Astrocyte of the spinal cord (primary cell): Measurements from ENCODE around the gene ADAM19.
A peak's percentile ranks its signal among the peaks of the same experiment; 100 is the strongest.

Source experiments
- DNase-seq: peaks from one replicate; pipeline ENCODE4 v3.0.0; 2011; ENCODE audit warnings: low read depth, low spot score
- H3K4me3 ChIP-seq: 2 replicates; pipeline ENCODE4 v1.5.1; 2011; ENCODE audit warnings: low read depth, mild to moderate bottlenecking, low read length, moderate library complexity
- in situ Hi-C: cut with HindIII; loops from 2 replicates; pipeline ENCODE4 v1.10.0; 2017; ENCODE audit warnings: low sequenced_read_pairs
- TF ChIP-seq, protein P1 (sequence below): IDR thresholded peaks from 2 replicates; pipeline ENCODE4 v1.5.1; 2012; ENCODE audit warnings: low read depth, mild to moderate bottlenecking, low read length, inconsistent platforms

The ADAM19 gene

DNA sequence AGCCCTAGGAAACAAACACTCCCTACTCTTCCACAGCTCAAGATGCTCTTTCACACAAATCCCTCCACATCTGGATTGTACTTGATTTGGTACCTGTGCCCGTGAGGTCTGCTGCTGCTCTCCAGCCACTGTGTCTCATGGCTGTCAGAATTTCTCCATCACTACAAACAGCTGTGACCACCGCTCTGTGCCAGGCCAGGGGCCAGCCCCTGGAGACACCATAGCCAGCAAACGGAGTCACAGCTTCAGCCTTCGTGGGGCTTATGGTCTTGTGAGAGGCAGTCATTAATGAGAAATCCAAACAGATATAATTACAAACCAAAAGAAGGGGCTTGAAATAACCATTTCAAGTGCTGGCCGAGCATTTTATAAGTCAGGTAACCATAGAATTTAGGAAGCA is 43.6 kb downstream of the ADAM19 start:
- TF ChIP-seq, protein P1, sequence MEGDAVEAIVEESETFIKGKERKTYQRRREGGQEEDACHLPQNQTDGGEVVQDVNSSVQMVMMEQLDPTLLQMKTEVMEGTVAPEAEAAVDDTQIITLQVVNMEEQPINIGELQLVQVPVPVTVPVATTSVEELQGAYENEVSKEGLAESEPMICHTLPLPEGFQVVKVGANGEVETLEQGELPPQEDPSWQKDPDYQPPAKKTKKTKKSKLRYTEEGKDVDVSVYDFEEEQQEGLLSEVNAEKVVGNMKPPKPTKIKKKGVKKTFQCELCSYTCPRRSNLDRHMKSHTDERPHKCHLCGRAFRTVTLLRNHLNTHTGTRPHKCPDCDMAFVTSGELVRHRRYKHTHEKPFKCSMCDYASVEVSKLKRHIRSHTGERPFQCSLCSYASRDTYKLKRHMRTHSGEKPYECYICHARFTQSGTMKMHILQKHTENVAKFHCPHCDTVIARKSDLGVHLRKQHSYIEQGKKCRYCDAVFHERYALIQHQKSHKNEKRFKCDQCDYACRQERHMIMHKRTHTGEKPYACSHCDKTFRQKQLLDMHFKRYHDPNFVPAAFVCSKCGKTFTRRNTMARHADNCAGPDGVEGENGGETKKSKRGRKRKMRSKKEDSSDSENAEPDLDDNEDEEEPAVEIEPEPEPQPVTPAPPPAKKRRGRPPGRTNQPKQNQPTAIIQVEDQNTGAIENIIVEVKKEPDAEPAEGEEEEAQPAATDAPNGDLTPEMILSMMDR: no peak
- in situ Hi-C loops: no loop called here
- no peak overlapping the region for H3K4me3 ChIP-seq
- DNase-seq: no peak

DNA sequence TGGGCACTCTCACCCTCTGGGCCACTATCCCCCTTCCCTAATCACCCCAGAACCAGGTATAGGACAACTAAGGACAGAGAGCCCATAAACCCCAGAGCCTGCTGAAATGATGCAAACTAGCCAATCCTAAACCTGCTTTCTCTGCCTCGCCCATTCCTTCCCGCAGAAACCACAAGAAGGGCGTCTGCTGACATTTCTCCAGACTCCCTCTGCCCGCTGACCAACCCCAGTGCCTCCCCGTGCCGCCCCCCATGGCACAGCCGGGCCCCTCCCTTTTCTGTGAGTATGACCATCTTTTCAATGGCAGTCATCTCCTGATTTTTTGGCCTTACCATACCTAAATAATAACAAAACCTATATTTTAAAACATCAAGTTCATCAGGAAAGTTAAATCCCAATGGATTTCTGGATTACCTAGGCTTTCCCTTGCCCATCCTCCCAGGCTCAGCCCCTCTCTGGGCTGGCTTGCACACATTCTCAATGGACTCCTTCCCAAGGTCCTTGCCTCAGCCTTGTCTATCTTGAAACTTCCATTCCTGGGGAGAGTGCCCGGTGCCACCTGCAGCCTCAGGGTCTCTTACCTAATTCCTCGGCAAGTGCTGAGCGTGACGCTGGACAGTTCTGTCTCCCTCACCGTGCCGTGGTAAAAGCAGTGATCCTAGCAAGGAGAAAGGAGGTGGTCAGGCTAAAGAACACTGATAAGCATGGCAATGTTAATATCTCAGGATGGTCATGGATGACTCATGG is 45.2 kb downstream of the ADAM19 start:
- TF ChIP-seq, protein P1: no peak
- in situ Hi-C loops: no loop called here
- H3K4me3 ChIP-seq: no peak overlapping the region
- DNase-seq: no peak

DNA sequence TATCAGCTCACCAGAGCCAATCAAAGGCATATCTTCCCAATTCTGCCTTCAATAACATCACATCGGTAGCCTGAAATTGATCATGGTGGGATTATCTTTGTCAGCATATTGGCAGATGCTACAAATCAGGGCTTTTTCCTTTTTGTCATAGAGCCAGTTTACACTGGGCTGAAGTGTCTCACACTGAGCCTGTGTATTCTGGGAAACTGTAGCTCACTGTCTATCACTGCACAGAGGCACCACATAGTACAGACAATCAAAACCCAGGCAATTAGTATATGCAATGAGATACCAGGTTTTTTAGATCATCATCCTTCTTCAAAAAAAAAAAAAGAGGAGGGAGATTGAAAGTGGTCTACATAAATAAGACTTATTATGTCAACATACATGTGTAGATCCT is 46.6 kb downstream of the ADAM19 start:
- TF ChIP-seq, protein P1: no peak
- H3K4me3 ChIP-seq: no peak overlapping the region
- in situ Hi-C loops: no loop called here
- no peak for DNase-seq

DNA sequence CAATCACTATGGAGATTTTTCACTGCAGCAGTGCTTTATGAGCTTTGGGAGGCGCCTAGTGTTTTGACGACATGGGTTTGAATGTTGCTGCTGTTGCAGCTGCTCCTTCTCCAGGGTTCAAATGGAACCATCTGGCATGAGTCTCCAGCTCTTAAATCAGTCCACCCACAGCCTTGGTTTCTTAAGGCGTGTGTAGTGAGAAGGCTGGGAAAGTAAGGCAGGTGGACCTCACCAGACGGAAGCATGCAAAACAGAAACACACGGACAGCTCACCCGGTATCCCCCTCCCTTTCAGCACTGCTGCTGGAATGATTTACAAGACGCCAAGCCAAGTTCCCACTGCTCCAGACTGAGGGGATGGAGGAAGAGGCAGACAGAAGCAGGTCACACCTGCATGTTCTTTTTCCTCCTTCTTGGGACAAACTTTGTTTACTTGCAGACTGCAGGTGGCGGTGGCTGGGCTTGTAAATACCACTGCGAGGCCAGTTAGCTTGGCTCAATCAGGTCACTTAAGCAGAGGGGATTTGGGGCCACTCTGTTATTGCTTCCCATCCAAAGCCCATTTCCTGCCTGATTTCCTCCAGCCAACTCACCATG is 47.4 kb downstream of the ADAM19 start:
- TF ChIP-seq, protein P1: no peak
- no peak overlapping the region for H3K4me3 ChIP-seq
- DNase-seq: peak; percentile 29
- in situ Hi-C loops: no loop called here

DNA sequence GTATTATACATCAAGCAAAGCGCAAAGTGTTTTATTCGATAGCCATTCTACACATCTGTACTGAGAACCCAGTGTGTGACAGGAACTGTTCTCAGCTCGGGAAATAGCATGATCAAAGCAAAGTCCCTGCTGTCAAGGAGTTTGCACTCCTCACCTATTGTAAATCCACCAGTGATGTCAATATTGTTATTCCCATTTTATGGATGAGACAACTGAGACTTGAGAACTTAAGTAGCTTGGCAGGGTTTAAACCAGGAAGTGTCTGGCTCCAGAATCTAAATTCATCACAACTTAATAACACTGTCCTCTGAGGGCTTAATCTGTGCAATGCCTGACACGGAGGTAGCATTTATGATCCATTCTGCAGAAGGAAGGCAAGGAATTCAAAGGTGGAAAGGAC is 50.7 kb downstream of the ADAM19 start:
- no peak overlapping the region for H3K4me3 ChIP-seq
- in situ Hi-C loops: no loop called here
- DNase-seq: no peak
- TF ChIP-seq, protein P1: no peak

DNA sequence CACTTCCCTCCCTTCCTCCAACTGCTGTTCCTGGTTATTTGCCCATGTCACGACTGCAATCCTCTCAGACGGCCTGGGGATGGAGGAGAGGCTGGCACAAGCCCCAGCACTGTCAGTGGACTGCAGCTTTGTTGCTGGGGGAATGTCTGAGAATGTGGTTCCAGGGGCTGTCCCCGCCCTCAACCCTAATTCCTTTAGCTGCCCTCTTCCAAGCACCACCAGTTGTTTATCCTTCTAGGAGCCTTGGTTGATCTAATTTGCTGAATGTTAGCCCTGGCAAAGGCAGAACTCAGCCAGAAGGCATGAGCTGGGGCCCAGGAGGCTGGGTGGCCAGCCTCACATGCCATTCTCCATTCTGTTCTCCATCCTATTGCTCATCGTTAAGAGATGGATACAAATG is 51.6 kb downstream of the ADAM19 start:
- in situ Hi-C loops: no loop called here
- TF ChIP-seq, protein P1: no peak

DNA sequence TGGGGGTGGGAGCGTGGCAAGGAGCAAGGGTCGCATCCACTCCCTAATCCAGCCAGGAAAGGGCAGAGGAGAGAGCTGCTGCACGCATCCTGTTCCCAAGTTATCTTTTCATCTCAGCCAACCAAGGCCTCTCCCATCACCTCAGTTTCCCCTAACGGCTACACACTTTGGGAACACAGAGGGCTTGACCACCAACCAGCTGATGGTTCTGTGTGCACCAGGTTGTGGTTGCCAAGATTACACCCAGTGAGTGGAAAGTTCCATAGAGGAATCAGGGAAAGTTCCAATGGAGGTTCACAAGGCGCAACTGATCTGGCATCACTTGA is 53.9 kb downstream of the ADAM19 start:
- DNase-seq: no peak
- no peak overlapping the region for H3K4me3 ChIP-seq
- in situ Hi-C loops: no loop called here
- TF ChIP-seq, protein P1: no peak

More for the DNA sequence above, 51.6 kb downstream of the ADAM19 start:
- H3K4me3 ChIP-seq: no peak overlapping the region
- no peak for DNase-seq
